Left colon (tissue), 2 donors: ENCODE data around the gene PHACTR3. TPM values are rescaled to one million over a fixed set of nuclear protein-coding genes. Genes with fewer than 3 reads are reported as not detected.
"Not testable (repeated sequence)": the region's sequence is repeated elsewhere in the genome, so short reads cannot be mapped to it uniquely, and the experiment has no call there.

Experiments used
- ATAC-seq: fragments of 200-7000 bp; cut with Tn5 transposase; one replicate; pipeline ENCODE4 v1.9.1; 2020; ENCODE audit warnings: mild to moderate bottlenecking, moderate library complexity
- DNase-seq, 2 donors: peaks; one replicate each; pipeline ENCODE4 v3.0.0-alpha.2; 2020
- intact Hi-C, 2 donors: fragments of 100-400 bp; cut with DNase I in 1 of 2; cut with micrococcal nuclease in 1 of 2; formaldehyde crosslinking; loops; one replicate each; pipeline versions ENCODE4 v1.11.2 to v1.14.0; 2022; cut with DNase I, micrococcal nuclease
- total RNA-seq, 2 donors: library from RNA; stranded (reverse); fragmentation: NEBNext Ultra II Directional; extraction: Animal tissue kit (Norgen Biotek cat#: 25700); gene quantifications; one replicate each; pipeline ENCODE4 v1.2.1, GENCODE V29; 2021
- donor health status: DM: no; HTN: no; CAD: no.
- donor health status: DM: yes; HTN: yes; CAD: no.

The PHACTR3 gene
- total RNA-seq, 2 donors from 2014 or later, result 0.47 to 5.5 TPM

GRCh38 chr20:59606566-59606965 lies 2.2 kb downstream of the PHACTR3 start:
- DNase-seq (no peak), ATAC-seq (no peak)
- intact Hi-C loops, result no loop called here

GRCh38 chr20:59608396-59608795 lies 4.1 kb downstream of the PHACTR3 start:
- intact Hi-C loops, result no loop called here
- ATAC-seq (no peak), DNase-seq (no peak)

DNA sequence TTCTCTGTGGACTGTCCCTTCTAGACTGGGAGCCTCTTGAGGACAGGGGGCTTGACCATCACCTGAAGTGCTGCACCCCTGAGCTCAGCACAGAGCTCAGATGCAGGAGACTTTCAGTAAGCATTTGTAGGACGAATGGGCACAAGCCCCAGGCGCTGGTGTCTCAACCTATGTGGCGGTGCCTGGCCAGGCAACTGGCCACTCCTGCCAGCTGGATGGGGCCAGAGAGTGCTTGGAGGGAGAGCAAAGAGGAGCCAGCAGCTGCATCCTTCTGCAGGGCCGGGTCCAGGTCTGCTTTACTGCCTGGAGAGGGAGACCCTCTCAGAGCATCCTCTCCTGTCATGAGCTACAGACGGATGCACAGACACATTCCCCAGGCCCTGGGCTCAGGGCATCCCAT lies 4.5 kb downstream of the PHACTR3 start:
- DNase-seq (no peak), ATAC-seq (no peak)
- intact Hi-C loops, result no loop called here

DNA sequence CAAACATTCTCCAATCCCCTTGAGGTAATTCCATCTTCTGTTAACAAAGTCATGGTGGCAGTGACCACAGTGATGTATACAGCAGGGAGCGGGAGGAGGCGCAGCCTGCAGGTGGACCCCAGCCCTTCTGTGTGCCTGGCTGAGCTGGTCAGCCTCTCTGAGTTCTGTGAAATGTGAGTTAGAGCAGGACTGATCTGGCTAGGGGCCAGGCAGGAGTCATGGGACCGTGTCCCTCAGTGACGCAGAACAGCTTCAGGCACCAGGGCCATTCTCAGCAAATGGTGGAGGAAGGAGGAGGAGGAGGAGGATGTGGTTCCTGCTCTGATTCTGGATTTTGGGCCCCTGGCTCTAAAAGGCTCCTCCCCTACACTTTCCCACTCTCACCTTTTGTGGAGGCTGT lies 6.9 kb downstream of the PHACTR3 start:
- no peak for ATAC-seq
- intact Hi-C loops, result no loop called here
- no peak for DNase-seq

DNA sequence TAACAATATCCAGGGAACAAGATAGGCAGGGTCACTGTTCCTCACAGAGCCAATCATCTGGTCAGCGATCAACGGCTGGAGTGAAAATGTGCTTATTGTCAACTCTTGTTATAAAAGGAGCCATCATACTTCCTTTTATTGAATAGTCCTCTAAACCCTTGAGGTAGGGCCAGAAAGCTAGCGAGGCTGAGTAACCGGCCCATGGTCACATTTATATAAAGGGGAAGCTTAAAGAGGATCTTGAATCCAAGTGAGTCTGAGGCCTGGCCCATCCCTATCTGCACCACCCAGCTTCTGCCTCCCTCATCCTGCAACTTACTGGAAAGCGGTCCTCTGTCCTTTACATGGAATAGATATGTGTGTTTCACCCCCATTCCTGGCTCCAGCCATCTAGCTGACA lies 9.5 kb downstream of the PHACTR3 start:
- intact Hi-C loops, result no loop called here
- DNase-seq, result no peak
- no peak for ATAC-seq

DNA sequence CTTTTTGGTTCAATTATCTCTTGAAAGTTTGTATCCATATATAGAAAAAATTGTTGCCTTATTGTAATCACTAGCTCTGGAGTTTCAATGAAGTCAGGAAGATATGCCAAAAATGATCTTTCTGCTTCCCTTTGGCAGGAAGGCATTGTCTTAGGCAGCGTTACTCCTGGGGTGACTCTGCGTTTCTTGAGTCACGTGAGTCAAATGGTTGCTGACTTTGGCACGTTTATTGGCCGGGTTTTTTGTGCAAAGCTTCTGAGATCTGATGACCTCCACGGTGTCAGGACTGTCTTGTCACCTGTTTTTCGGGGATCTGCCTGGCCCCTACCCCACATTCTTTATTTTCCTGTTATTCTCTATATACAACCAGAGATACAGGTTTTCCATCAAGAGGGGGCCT lies 10.4 kb downstream of the PHACTR3 start:
- no peak for ATAC-seq
- intact Hi-C loops, result no loop called here
- no peak for DNase-seq

GRCh38 chr20:59616306-59616705 lies 12.0 kb downstream of the PHACTR3 start:
- intact Hi-C loops, result no loop called here
- ATAC-seq (no peak), DNase-seq (no peak)

DNA sequence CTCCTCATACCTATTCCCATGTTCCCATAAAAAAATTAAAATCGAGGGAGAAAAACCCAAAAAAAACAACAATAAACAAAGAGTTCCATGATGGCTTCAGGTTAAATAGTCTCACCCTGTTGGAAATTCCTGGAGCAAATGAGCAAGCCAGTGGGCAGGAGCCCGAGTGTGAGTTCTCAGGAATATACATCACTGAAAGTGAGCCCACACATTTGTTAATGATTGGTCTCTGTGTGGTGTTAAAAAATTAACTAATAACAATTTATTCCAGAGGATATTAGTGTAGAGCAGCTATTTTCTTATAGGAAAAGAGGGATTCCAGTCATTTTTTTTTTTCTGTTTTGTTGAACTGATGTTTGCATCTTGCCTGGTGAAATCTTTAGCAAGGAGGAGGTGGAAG lies 12.9 kb downstream of the PHACTR3 start:
- DNase-seq, result no peak
- ATAC-seq, result no peak
- intact Hi-C loops, result no loop called here

- DNase-seq (no peak), ATAC-seq (no peak)
- intact Hi-C loops, result no loop called here
Measured at GRCh38 chr20:59618131-59618530, 13.8 kb downstream of the PHACTR3 start.

GRCh38 chr20:59618585-59618984 lies 14.2 kb downstream of the PHACTR3 start:
- ATAC-seq, intact Hi-C loops, DNase-seq: not testable (repeated sequence)

DNA sequence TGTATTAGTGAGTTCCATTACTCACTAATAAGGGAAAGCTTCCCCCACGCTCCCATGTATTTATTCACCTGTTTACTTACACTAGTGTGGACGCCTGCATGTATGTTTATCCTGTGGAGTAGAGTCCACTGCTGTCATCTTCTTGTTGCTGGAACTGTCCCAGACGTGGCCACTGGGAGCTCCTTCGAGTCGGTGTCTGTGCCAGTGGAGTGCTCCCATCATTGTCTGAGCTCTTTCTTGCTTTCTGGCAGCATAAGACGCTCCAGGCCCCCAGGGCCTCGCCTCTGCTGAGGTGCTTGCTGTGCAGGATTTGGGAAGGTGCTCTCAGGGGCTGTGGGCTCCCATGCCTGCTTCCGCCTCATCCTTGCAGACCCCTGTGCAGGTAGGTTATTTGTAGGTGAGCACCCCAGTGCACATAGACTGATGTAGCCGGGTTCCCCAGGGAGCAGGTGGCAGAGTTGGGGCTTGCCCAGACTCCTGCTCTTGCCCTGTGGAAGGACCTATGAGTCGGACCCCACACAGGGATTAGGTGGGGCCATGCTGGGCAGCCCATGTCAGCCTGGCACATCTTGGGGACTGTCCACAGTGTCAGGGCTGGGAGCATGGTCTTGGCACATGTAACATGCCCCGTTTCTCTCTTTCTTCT lies 16.6 kb downstream of the PHACTR3 start:
- intact Hi-C loops, result no loop called here
- ATAC-seq, result no peak
- no peak for DNase-seq

GRCh38 chr20:59622496-59622895 lies 18.2 kb downstream of the PHACTR3 start:
- DNase-seq (no peak), ATAC-seq (no peak)
- intact Hi-C loops, result no loop called here

DNA sequence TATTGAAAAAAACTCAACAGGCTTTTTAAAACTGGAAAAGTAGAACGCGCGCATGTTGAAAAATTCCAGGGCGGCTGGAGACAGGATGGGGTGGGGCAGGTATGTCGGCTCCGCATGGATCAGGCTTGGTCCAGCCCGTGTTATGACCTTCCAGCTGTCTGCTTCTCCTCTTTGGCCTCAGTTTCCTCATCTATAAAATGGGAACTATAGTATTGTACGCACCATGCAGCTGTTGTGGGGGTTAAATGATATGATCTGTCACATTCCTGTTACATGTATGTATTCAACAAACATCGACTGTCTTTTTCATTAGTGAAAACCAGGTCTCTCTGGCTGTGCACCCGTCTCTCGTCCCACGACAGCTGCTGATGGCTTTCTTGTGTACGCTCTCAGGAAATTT lies 18.8 kb downstream of the PHACTR3 start:
- ATAC-seq, result no peak
- intact Hi-C loops, result no loop called here
- no peak for DNase-seq

GRCh38 chr20:59623583-59623982 lies 19.2 kb downstream of the PHACTR3 start:
- intact Hi-C loops, result no loop called here
- DNase-seq, result no peak
- ATAC-seq, result no peak

GRCh38 chr20:59624401-59624800 lies 20.1 kb downstream of the PHACTR3 start:
- intact Hi-C loops, result no loop called here

GRCh38 chr20:59625214-59625922 lies 21.0 kb downstream of the PHACTR3 start:
- ATAC-seq (no peak), DNase-seq (no peak)
- intact Hi-C loops, result no loop called here

More at GRCh38 chr20:59624401-59624800, 20.1 kb downstream of the PHACTR3 start:
- no peak for DNase-seq
- no peak for ATAC-seq

DNA sequence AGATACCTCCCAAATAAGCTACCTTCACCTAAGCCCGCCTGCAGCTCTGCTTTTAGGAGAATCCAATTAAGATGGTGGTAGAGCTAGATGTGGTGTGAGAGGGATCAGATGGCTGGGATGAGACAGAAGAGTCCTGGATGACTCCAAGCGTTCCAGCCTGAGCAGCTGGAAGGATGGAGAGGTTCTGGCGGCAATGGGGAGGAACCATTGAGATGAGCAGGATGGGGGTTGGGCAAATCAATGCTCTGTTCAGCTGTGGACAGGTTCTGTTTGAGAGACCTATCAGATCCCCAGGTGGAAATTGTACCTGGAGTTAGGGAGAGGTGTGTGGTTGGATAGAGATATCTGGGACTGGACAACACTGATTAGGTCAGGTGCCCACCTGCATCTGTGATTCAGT lies 23.0 kb downstream of the PHACTR3 start:
- ATAC-seq, result no peak
- DNase-seq, result no peak
- intact Hi-C loops, result no loop called here

GRCh38 chr20:59628171-59628570 lies 23.8 kb downstream of the PHACTR3 start:
- intact Hi-C loops, result no loop called here
- DNase-seq (no peak), ATAC-seq (no peak)

GRCh38 chr20:59629141-59630045 lies 25.1 kb downstream of the PHACTR3 start:
- no peak for ATAC-seq
- intact Hi-C loops, result no loop called here
- DNase-seq, result no peak

DNA sequence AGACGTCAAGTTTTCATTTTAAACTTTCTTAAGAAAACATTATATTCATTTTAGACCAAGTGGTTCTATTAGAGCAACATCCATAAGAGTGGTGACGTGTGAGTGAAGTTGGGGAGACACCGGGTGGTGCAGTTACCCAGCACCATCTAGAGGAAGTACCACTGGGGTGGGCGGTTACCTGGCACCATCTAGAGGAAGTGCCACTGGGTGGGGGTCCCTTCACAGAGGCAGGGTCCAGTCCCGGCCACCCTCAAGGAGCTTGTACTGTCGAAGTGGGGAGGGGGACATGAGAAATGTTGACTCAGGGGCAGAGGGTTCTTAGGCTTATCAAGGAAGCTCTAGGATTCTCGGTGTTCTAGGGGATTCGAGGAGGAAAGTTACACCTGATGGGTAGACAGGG lies 26.2 kb downstream of the PHACTR3 start:
- DNase-seq, result no peak
- intact Hi-C loops, result no loop called here
- ATAC-seq, result no peak
